NCI-H1417 treated with DMSO at 0.1 percent for 48 hours (cell line): ENCODE data around the gene PAQR5.
"Not testable (repeated sequence)": the region's sequence is repeated elsewhere in the genome, so short reads cannot be mapped to it uniquely, and the experiment has no call there.

Experiments used
- DNase-seq: peaks from one replicate; lab custom pipeline; 2025; lab: John Stamatoyannopoulos, UW

Gene PAQR5

GRCh38 chr15:69357773-69358771 lies 59.4 kb downstream of the PAQR5 start:
- DNase-seq: no peak

- no peak for DNase-seq
These were observed 60.1 kb downstream of the PAQR5 start for GRCh38 chr15:69358850-69359249.

- DNase-seq: no peak
These were observed 61.0 kb downstream of the PAQR5 start for GRCh38 chr15:69359722-69360121.

GRCh38 chr15:69360642-69361041 lies 61.9 kb downstream of the PAQR5 start:
- no peak for DNase-seq

DNA sequence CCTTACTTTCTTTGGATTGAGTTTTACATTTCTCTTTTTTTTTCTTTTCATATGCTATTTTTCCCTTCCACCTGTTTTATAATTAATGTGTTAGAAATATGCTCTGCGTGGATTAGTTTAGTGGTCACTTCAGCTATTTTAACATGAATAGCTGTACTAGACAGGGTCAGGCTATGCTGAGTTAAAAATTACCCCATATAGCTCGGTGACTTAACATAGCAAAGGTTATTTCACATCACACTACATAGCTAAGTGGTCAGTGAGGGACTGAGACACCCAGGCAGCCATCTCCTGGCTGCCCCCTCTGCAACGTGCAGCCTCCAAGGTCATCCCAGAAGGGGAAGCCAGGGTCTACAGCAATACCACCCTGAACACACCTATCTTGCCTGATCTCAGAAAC lies 68.5 kb downstream of the PAQR5 start:
- DNase-seq: no peak

- DNase-seq: no peak
These were observed 70.9 kb downstream of the PAQR5 start for GRCh38 chr15:69369631-69370030.

- no peak for DNase-seq
These were observed 74.7 kb downstream of the PAQR5 start for GRCh38 chr15:69373406-69373805.

DNA sequence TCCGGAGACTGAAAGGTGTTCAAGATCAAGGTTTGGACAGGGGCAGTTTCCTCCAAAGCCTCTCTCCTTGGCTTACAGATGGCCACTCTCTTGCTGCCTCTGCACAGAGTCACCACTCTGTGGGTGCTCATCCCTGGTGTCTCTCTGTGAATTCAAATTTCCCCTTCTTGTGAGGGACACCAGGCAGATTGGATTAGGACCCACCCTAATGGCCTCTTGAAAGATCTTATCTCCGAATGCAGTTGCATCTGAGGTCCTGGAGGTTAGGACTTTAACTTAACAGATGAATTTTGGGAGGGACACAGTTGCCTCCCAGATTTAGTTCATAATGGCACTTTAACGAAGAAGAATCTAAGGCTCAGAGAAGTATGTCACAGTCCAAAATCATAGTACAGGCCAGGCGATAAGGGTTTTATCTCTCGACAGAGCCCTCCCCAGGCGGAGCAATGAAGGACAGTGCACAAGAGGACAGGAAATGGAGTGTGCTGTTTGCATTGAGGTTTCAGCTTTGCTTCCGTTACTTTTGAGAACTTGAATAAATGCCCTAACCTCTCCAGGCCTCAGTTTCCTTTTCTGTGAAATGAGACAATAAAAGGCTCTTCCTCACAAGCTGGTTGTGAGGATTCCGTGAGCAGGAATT lies 76.6 kb downstream of the PAQR5 start:
- DNase-seq: no peak

DNA sequence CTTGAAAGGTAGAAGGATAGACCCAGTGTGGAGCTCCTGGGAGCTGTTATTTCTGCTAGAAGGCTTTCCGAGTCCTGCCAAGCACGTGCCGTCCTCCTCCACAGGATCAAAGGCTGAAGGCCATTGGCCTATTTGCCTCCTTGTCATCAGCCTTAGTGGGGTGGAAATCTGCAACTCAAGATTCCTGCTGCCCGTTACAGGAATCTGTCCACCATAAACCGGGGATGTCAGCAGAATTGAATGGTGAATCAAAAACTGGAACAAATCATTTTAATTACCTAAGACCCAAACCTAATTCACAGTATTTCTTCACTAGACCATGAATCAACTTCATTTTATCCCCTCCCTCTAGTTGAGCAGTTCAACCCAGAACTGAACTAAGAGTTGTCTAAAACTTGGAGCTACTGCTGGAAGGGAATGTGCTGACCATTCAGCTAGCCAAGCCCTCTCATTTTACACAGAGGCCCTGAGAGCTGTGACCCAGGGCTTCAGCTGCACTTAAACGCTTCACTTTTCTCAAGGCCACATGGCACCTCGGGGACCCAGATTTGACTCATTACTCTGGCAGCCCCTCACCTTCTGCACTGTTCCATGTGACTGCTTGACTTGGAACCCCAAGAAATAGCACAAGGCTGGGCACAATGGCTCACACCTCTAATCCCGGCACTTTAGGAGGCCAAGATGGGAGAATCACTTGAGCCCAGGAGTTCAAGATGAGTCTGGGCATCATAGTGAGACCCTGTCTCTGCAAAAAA lies 78.7 kb downstream of the PAQR5 start:
- no peak for DNase-seq

DNA sequence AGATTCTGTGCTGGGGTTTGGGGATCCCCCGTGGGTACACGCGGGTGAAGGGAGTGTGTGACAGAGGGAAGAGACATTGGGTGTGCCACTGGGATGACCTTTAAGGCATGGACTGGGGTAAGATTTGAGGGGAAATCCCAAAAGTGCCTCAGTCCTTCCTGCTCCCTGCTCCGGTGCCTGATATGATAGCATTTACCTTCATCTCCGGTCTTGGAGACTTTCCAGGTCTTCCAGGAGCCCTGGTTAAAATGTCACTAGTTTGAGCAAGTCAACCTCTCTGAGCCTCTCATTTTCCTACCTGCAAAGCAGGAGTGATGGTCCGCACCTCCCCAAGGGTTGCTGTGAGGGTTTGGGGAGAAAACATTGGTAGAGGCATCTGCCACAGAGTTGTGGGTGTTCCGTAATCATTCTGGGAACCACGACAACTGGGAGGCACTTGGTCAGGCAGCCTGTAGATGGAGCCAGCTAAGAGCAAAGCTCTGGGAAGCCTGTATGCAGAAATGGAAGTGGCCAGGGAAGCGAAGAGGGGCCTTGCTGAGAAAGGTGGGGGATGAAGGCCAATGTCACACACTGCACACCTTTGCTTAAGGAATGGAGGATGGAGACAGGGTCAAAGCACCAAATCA lies 81.5 kb downstream of the PAQR5 start:
- no peak for DNase-seq

GRCh38 chr15:69380726-69381105 lies 82.0 kb downstream of the PAQR5 start:
- DNase-seq: no peak

GRCh38 chr15:69382176-69382575 lies 83.5 kb downstream of the PAQR5 start:
- DNase-seq: not testable (repeated sequence)

GRCh38 chr15:69384066-69384465 lies 85.4 kb downstream of the PAQR5 start:
- not testable (repeated sequence) for DNase-seq

DNA sequence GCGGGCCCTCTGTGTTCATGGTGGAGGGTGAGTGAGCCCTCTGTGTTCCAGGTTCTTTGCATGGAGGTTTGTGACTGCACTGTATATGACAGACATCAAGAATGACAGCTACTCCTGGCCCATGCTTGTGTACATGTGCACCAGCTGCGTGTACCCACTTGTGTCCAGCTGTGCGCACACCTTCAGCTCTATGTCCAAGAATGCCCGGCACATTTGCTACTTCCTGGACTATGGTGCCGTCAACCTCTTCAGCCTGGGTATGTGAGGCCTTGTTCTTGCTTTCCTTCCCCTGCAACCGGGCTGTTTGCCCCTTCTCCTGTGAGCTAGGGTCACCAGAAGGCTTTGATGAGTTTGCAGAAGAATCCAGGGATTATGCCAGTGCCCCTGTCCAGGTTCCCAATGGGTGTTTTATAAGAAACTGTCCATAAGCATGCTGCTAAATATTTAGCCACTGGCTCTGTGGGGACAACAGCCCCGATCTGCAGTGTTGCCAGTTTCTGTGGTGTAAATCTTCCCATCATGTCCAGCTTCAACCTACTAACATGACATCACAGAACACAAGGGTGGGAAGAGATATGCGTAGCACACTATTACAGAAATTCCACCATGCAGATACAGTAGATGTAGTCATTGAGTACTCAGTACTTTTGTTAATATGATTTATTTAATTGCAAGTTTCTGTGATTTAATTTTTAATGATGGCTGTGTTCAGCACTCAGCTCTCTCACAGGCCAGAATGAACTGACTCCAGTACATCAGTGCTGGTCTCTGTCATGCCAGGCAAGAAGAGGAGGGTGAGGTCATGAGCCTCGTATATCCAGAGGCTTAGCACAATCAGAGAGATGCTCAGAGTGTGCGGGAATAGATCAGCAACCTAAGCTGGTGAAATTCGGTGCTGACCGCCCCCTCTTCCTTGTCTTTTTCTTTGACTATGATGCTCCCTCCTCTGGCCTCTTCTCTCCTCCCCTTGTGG lies 86.2 kb downstream of the PAQR5 start:
- DNase-seq: no peak

DNA sequence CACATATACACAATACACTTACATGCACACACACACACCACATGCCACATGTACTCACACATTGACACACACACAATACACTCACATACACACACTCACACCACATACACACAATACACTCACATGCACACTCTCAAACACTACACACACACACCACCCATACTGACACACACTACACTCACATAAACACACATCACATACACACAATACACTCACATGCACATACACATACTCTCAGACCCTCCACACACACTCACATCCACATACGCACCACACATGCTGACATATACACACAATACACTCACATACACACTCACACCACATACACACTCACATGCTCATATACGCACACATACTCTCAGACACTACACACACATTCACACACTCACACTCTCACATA lies 87.1 kb downstream of the PAQR5 start:
- DNase-seq: no peak

DNA sequence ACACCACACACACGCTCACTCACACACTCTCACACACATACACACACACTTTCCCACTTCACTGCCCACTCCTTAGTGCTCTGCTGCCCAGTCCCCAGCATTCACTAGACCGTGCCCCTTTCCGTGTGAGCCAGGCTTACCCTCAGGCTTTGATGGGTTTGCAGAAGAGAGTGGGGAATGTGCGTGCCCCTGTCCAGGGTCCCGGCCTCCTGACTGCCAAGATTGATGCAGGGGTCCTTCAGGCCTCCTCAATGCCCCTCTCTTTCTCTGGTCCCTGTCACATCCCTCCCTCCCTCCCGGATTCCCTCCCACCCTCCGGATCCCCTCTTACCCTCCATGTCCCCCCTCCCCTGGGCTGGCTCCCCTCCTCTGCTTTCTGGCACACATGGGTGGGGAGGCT lies 87.6 kb downstream of the PAQR5 start:
- DNase-seq: no peak

DNA sequence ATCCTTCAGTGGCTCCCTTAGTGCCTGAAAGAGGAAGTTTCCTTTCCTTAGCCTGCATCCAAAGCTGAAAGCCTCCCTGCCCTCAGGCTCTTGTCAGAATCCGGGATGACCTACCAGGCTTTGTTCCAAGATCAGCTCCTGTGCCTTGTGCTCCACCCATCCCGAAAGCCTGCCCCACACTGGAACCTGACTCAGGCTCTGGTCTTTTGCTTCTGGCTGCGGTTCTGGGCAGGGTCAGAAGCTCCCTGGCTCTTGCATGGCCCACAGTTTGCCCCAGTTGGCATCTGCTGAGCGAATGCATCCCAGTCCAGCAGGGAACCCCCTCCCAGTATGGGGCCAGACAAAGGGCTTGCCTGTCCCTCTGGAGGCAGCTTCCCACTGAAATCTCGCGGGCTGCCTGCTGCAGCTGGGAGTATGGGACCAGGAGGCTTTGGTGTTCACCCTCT lies 89.6 kb downstream of the PAQR5 start:
- no peak for DNase-seq

- DNase-seq: no peak
These were observed 90.7 kb downstream of the PAQR5 start for GRCh38 chr15:69389426-69389825.

- DNase-seq: no peak
These were observed 91.9 kb downstream of the PAQR5 start for GRCh38 chr15:69390575-69390974.

DNA sequence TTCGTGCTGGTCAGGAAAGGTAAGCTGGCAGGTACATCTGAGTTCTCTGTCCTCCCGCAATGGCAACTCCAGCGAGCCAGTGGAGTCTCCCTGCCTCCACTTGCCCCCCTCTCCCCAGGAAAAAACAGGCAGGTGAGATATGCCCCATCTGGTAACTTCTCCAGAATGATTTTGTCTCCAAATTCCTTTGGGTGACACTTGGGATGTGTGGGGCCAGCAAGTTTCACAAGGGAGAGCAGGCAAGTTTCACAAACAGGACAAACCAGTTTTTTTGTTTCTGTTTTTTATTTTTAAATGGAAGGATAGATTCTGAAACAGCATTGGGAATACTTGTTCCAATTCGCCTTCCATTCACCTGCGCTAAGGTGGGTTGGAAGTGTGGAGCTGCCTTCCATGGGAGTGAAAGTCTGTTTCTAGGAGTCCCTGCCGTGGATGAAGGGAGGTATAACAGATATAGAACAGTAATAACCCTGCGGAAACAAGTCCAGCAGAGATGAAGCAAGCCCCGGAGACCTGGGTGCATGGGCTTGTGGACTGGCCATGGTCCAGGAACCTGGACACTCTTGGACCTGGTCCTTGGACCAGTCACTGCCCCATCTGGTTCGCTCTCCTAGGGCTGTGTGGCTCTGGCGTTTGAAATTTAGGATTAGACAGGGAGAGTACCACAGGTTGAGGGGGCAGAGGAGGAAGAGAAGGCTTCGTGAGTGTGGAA lies 92.5 kb downstream of the PAQR5 start:
- no peak for DNase-seq
